Panc1 (cell line): ENCODE data around the gene MYO7B. TPM values are rescaled to one million over a fixed set of nuclear protein-coding genes. Genes with fewer than 3 reads are reported as not detected.

Source experiments
- ATAC-seq: fragments of 200-7000 bp; cut with Tn5 transposase; 2 replicates; pipeline ENCODE4 v1.9.1; 2020; ENCODE audit warnings: mild to moderate bottlenecking, moderate library complexity
- BruUV-seq: library from RNA; stranded (reverse); fragments of 400-500 nt; replicated peaks from 2 replicates; lab custom pipeline; 2021; lab: Mats Ljungman, UMichigan
- CTCF ChIA-PET: fragments of 300-600 bp; sonication (Branson Sonifier 250); formaldehyde crosslinking; loops from one replicate; lab custom pipeline; 2022; ENCODE audit warnings: antibody characterized with exemption; lab: Charles Lee
- POLR2A ChIA-PET: fragments of 300-600 bp; sonication (Branson Sonifier 250); formaldehyde crosslinking; loops from one replicate; lab custom pipeline; 2022; ENCODE audit warnings: antibody characterized with exemption; lab: Charles Lee
- DNase-seq: peaks from one replicate; pipeline ENCODE4 v3.0.0-alpha.2; 2010; ENCODE audit warnings: low read depth, low spot score
- H3K27ac ChIP-seq: 2 replicates; pipeline ENCODE4 v1.5.1; 2011; ENCODE audit warnings: mild to moderate bottlenecking, low read length, inconsistent platforms
- H3K27me3 ChIP-seq: fragments of 200-500 bp; sonication (Bioruptor generic); 2 replicates; pipeline ENCODE4 v1.6.0; 2014; ENCODE audit warnings: low read length, inconsistent platforms; ENCODE audit not compliant: control insufficient read depth, insufficient read depth
- H3K36me3 ChIP-seq: fragments of 200-500 bp; sonication (Bioruptor generic); 2 replicates; pipeline ENCODE4 v1.5.1; 2014; ENCODE audit warnings: inconsistent platforms, mild to moderate bottlenecking, low read length, moderate library complexity; ENCODE audit not compliant: control insufficient read depth, insufficient read depth
- H3K4me1 ChIP-seq: 2 replicates; pipeline ENCODE4 v1.5.1; 2011; ENCODE audit warnings: inconsistent platforms, mild to moderate bottlenecking, low read length, moderate library complexity; ENCODE audit not compliant: control insufficient read depth, insufficient read depth
- H3K4me3 ChIP-seq, 2 experiments: 2 replicates each; pipeline ENCODE4 v1.5.1; 2011 to 2012; ENCODE audit warnings: low read depth in 2 of 2, low read length in 2 of 2, mild to moderate bottlenecking in 2 of 2, inconsistent platforms in 1 of 2, moderate library complexity in 1 of 2
- H3K9me3 ChIP-seq: fragments of 200-500 bp; sonication (Bioruptor generic); 2 replicates; pipeline ENCODE4 v1.5.1; 2014; ENCODE audit warnings: low read depth, mild to moderate bottlenecking, inconsistent platforms, low read length, moderate library complexity; ENCODE audit not compliant: control insufficient read depth, insufficient read depth
- CTCF ChIP-seq: fragments of 450-650 bp; IDR thresholded peaks from 2 replicates; pipeline ENCODE4 v1.5.1; 2017; ENCODE audit warnings: mild to moderate bottlenecking
- POLR2AphosphoS5 ChIP-seq: IDR thresholded peaks from 2 replicates; pipeline ENCODE4 v1.6.1; 2012; ENCODE audit warnings: mild to moderate bottlenecking, low read depth, low read length, moderate library complexity
- REST ChIP-seq, 2 experiments: IDR thresholded peaks; 2 replicates each; pipeline ENCODE4 v1.6.1; 2011 to 2012; ENCODE audit warnings: low read depth in 2 of 2, control low read depth in 1 of 2, low read length in 1 of 2, mild to moderate bottlenecking in 1 of 2, moderate library complexity in 1 of 2; ENCODE audit not compliant: insufficient read depth in 1 of 2
- SIN3A ChIP-seq: IDR thresholded peaks from 2 replicates; pipeline ENCODE4 v1.6.1; 2012; ENCODE audit warnings: low read depth, mild to moderate bottlenecking, low read length, moderate library complexity, borderline replicate concordance; ENCODE audit not compliant: insufficient read depth
- TCF7L2 ChIP-seq: IDR thresholded peaks from 2 replicates; pipeline ENCODE4 v1.6.1; 2011; ENCODE audit warnings: mild to moderate bottlenecking, low read depth, low read length, inconsistent platforms
- in situ Hi-C: cut with HindIII; loops from 2 replicates; pipeline ENCODE4 v1.10.0; 2016; ENCODE audit warnings: low sequenced_read_pairs, low pct_unique_long_range_greater_than_20kb
- intact Hi-C: fragments of 100-400 bp; cut with micrococcal nuclease; formaldehyde crosslinking; loops from one replicate; pipeline ENCODE4 v1.10.0; 2022; ENCODE audit not compliant: unreplicated experiment
- total RNA-seq: library from RNA; stranded (reverse); gene quantifications from one replicate; pipeline ENCODE4 v1.2.1, GENCODE V29; 2021; ENCODE audit not compliant: unreplicated experiment

MYO7B gene
- total RNA-seq, 1 experiment from 2014 or later: 0.15 TPM

GRCh38 chr2:127498386-127498785, 37.1 kb upstream of the MYO7B start:
- BruUV-seq: no TSS peak
- no peak overlapping the region for H3K4me3 ChIP-seq
- no peak for ATAC-seq
- H3K9me3 ChIP-seq: no peaks in the 10 kb centered on the region
- H3K36me3 ChIP-seq: peaks cover 80% of the 10 kb centered on the region
- H3K27me3 ChIP-seq: no peaks in the 10 kb centered on the region
- no peaks in the 10 kb centered on the region for H3K4me1 ChIP-seq
- DNase-seq: no peak
- H3K27ac ChIP-seq: no peak overlapping the region
- intact Hi-C loops (no loop called here), in situ Hi-C loops (no loop called here)
- ChIA-PET POLR2A (no interaction called here), CTCF (no interaction called here)
- TF ChIP-seq TCF7L2 (no peak), SIN3A (no peak), REST (IDR thresholded peaks at IDR 0.05; ENCODE audit: insufficient read depth in 1 of 2, low read depth in 2 of 2, low read length in 1 of 2) (no peak), CTCF (no peak), POLR2AphosphoS5 (no peak)

GRCh38 chr2:127503491-127503890, 32.0 kb upstream of the MYO7B start:
- no peak overlapping the region for H3K27ac ChIP-seq
- no peaks in the 10 kb centered on the region for H3K9me3 ChIP-seq
- intact Hi-C loops: no loop called here
- H3K36me3 ChIP-seq: peaks cover 64% of the 10 kb centered on the region
- POLR2A ChIA-PET: interaction anchor here (0.7 kb wide), 1 partner anchor 11 kb away, joined by 3 read pairs; no protein-coding TSS in a partner anchor
- no peak overlapping the region for H3K4me3 ChIP-seq
- H3K27me3 ChIP-seq: no peaks in the 10 kb centered on the region
- ATAC-seq (no peak), DNase-seq (no peak)
- in situ Hi-C loops: no loop called here
- TF ChIP-seq TCF7L2 (no peak), SIN3A (no peak), POLR2AphosphoS5 (no peak), CTCF (no peak), REST (IDR thresholded peaks at IDR 0.05; ENCODE audit: insufficient read depth in 1 of 2, low read depth in 2 of 2, low read length in 1 of 2) (no peak)
- CTCF ChIA-PET: no interaction called here
- no TSS peak for BruUV-seq
- H3K4me1 ChIP-seq: peaks cover 17% of the 10 kb centered on the region
